ENCODE measurements around the gene AKAP5. TPM values are rescaled to one million over a fixed set of nuclear protein-coding genes. Genes with fewer than 3 reads are reported as not detected.
A peak's percentile ranks its signal among the peaks of the same experiment; 100 is the strongest.

The AKAP5 gene
- total and polyA plus RNA-seq, 2 of the 13 experiments (the other 11 are each of a cell fraction or from before 2014, with no cell fraction given), result 0.18 to 1.5 TPM

GRCh38 chr14:64503434-64504309, 38.4 kb downstream of the AKAP5 start, which contains the start of gene ZBTB25 (continued):
- TF ChIP-seq ZBTB1 (CRISPR knock-in tag; IDR thresholded peaks at IDR 0.05; ENCODE audit: borderline replicate concordance) (no peak), NCOA5 (CRISPR knock-in tag; IDR thresholded peaks at IDR 0.05) (no peak), SMAD3 (CRISPR knock-in tag; IDR thresholded peaks at IDR 0.05) (no peak), ZEB1 (IDR thresholded peaks at IDR 0.05; ENCODE audit: insufficient replicate concordance, low read depth) (no peak), EZH2 (conservative IDR thresholded peaks at IDR 0.05; ENCODE audit: low read depth, low read length) (no peak), DR1 (CRISPR knock-in tag; IDR thresholded peaks at IDR 0.05) (no peak; the same call in 1 of the 2 replicates), ZNF20 (CRISPR knock-in tag; IDR thresholded peaks at IDR 0.05) (no peak), ZSCAN21 (CRISPR knock-in tag; IDR thresholded peaks at IDR 0.05; ENCODE audit: borderline replicate concordance) (peak; percentile 88), ZSCAN9 (CRISPR knock-in tag; IDR thresholded peaks at IDR 0.05; ENCODE audit: borderline replicate concordance) (no peak; the same call in 1 of the 2 replicates), DPF2 (CRISPR knock-in tag; IDR thresholded peaks at IDR 0.05; ENCODE audit: borderline replicate concordance, low read depth) (0 out of 2 replicates have a peak, but pooled peaks have one; percentile 31), ZNF670 (CRISPR knock-in tag; IDR thresholded peaks at IDR 0.05; ENCODE audit: borderline replicate concordance) (no peak), TBL1XR1 (IDR thresholded peaks at IDR 0.05; ENCODE audit: borderline replicate concordance, low read length, partially characterized antibody) (no peak), SKIL (CRISPR knock-in tag; IDR thresholded peaks at IDR 0.05; ENCODE audit: borderline replicate concordance) (0 out of 2 replicates have a peak, but pooled peaks have one; percentile 24)
- TF ChIP-seq, protein P1, sequence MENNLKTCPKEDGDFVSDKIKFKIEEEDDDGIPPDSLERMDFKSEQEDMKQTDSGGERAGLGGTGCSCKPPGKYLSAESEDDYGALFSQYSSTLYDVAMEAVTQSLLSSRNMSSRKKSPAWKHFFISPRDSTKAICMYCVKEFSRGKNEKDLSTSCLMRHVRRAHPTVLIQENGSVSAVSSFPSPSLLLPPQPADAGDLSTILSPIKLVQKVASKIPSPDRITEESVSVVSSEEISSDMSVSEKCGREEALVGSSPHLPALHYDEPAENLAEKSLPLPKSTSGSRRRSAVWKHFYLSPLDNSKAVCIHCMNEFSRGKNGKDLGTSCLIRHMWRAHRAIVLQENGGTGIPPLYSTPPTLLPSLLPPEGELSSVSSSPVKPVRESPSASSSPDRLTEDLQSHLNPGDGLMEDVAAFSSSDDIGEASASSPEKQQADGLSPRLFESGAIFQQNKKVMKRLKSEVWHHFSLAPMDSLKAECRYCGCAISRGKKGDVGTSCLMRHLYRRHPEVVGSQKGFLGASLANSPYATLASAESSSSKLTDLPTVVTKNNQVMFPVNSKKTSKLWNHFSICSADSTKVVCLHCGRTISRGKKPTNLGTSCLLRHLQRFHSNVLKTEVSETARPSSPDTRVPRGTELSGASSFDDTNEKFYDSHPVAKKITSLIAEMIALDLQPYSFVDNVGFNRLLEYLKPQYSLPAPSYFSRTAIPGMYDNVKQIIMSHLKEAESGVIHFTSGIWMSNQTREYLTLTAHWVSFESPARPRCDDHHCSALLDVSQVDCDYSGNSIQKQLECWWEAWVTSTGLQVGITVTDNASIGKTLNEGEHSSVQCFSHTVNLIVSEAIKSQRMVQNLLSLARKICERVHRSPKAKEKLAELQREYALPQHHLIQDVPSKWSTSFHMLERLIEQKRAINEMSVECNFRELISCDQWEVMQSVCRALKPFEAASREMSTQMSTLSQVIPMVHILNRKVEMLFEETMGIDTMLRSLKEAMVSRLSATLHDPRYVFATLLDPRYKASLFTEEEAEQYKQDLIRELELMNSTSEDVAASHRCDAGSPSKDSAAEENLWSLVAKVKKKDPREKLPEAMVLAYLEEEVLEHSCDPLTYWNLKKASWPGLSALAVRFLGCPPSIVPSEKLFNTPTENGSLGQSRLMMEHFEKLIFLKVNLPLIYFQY (CRISPR knock-in tag; IDR thresholded peaks at IDR 0.05; ENCODE audit: borderline replicate concordance), result no peak; the same call in 1 of the 2 replicates
- TF ChIP-seq, protein P2, sequence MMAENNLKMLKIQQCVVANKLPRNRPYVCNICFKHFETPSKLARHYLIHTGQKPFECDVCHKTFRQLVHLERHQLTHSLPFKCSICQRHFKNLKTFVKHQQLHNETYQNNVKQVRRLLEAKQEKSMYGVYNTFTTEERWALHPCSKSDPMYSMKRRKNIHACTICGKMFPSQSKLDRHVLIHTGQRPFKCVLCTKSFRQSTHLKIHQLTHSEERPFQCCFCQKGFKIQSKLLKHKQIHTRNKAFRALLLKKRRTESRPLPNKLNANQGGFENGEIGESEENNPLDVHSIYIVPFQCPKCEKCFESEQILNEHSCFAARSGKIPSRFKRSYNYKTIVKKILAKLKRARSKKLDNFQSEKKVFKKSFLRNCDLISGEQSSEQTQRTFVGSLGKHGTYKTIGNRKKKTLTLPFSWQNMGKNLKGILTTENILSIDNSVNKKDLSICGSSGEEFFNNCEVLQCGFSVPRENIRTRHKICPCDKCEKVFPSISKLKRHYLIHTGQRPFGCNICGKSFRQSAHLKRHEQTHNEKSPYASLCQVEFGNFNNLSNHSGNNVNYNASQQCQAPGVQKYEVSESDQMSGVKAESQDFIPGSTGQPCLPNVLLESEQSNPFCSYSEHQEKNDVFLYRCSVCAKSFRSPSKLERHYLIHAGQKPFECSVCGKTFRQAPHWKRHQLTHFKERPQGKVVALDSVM (CRISPR knock-in tag; IDR thresholded peaks at IDR 0.05), result 0 out of 2 replicates have a peak, but pooled peaks have one; percentile 28
- TF ChIP-seq, protein P3, sequence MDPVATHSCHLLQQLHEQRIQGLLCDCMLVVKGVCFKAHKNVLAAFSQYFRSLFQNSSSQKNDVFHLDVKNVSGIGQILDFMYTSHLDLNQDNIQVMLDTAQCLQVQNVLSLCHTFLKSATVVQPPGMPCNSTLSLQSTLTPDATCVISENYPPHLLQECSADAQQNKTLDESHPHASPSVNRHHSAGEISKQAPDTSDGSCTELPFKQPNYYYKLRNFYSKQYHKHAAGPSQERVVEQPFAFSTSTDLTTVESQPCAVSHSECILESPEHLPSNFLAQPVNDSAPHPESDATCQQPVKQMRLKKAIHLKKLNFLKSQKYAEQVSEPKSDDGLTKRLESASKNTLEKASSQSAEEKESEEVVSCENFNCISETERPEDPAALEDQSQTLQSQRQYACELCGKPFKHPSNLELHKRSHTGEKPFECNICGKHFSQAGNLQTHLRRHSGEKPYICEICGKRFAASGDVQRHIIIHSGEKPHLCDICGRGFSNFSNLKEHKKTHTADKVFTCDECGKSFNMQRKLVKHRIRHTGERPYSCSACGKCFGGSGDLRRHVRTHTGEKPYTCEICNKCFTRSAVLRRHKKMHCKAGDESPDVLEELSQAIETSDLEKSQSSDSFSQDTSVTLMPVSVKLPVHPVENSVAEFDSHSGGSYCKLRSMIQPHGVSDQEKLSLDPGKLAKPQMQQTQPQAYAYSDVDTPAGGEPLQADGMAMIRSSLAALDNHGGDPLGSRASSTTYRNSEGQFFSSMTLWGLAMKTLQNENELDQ (CRISPR knock-in tag; IDR thresholded peaks at IDR 0.05; ENCODE audit: borderline replicate concordance), result 0 out of 2 replicates have a peak, but pooled peaks have one; percentile 10

All from HepG2 (cell line).